Heart left ventricle (tissue), 16 donors: Measurements from ENCODE around the gene HNRNPA3. TPM values are rescaled to one million over a fixed set of nuclear protein-coding genes. Genes with fewer than 3 reads are reported as not detected.

Source experiments
- ATAC-seq, 4 donors: fragments of 200-7000 bp; cut with Tn5 transposase; one replicate each; pipeline ENCODE4 v1.9.1; 2020 to 2022; ENCODE audit warnings: moderate library complexity in 4 of 4, mild to moderate bottlenecking in 3 of 4, moderate number of reproducible peaks in 1 of 4
- DNase-seq, 5 donors: peaks; one replicate each; pipeline ENCODE4 v3.0.0-alpha.2; 2020
- H3K27ac ChIP-seq, 12 donors: fragments of 200-600 bp; sonication (generic) in 4 of 12; one replicate each; pipeline versions ENCODE4 v1.5.0 to v1.8.0; 2016 to 2022; ENCODE audit warnings: mild to moderate bottlenecking in 2 of 12
- H3K27me3 ChIP-seq, 9 donors: fragments of 200-600 bp; sonication (generic) in 2 of 9; one replicate each; pipeline versions ENCODE4 v1.5.1 to v1.8.0; 2016 to 2022; ENCODE audit warnings: mild to moderate bottlenecking in 3 of 9
- H3K36me3 ChIP-seq, 9 donors: fragments of 200-600 bp; sonication (generic) in 2 of 9; one replicate each; pipeline versions ENCODE4 v1.5.0 to v1.8.0; 2018 to 2022; ENCODE audit warnings: mild to moderate bottlenecking in 2 of 9
- H3K4me1 ChIP-seq, 12 donors: fragments of 200-600 bp; sonication (generic) in 4 of 12; one replicate each; pipeline versions ENCODE4 v1.5.0 to v1.8.0; 2016 to 2022; ENCODE audit warnings: mild to moderate bottlenecking in 3 of 12
- H3K4me3 ChIP-seq, 12 donors: fragments of 200-600 bp; sonication (generic) in 4 of 12; one replicate each; pipeline versions ENCODE4 v1.5.0 to v1.8.0; 2017 to 2022; ENCODE audit warnings: mild to moderate bottlenecking in 9 of 12, moderate library complexity in 4 of 12
- H3K9me3 ChIP-seq, 12 donors: fragments of 200-600 bp; sonication (generic) in 4 of 12; one replicate each; pipeline versions ENCODE4 v1.5.0 to v1.8.0; 2016 to 2022; ENCODE audit warnings: mild to moderate bottlenecking in 1 of 12
- POLR2A ChIP-seq, 2 donors: fragments of 450-650 bp; IDR thresholded peaks; one replicate each; pipeline ENCODE4 v1.6.1; 2017; ENCODE audit warnings: antibody characterized with exemption in 2 of 2, mild to moderate bottlenecking in 2 of 2, moderate library complexity in 2 of 2
- WGBS, 4 donors: extraction: QIAGEN DNeasy Blood & Tissue Kit in 2 of 4; methylation state at CpG; one replicate each; pipeline versions ENCODE4 v1.1.5 to v1.1.7; 2013 to 2018; 5-methylcytosine and 5-hydroxymethylcytosine counted together
- intact Hi-C, 10 donors: fragments of 100-400 bp; cut with DNase I; formaldehyde crosslinking; loops; one replicate each; pipeline versions ENCODE4 v1.11.1 to v1.14.2; 2022
- polyA plus RNA-seq, 2 donors: library from polyadenylated mRNA; stranded (reverse); fragments of 200-250 nt; gene quantifications; one replicate each; pipeline ENCODE4 v1.2.3, GENCODE V29; 2013
- total RNA-seq, 9 donors: library from RNA; depleted of rRNA in 2 of 9; stranded (reverse); fragments of >200 nt in 2 of 9; fragmentation: NEBNext Ultra II Directional in 3 of 9; extraction: Animal tissue kit (Norgen Biotek cat#: 25700) in 3 of 9; gene quantifications; one replicate each; pipeline versions ENCODE4 v1.1.0 to v1.2.4, GENCODE V29; 2016 to 2023
- TF ChIP-seq, protein P1 (sequence below), 12 donors: fragments of 200-600 bp; sonication (generic) in 4 of 12; IDR thresholded peaks; one replicate each; pipeline versions ENCODE4 v1.5.0 to v1.8.0; 2018 to 2022; ENCODE audit warnings: antibody characterized with exemption in 12 of 12, mild to moderate bottlenecking in 5 of 12
- donor health status: ischemic (EF 13 %, LVEDD 7.1; RV severe dilation, severe dysfunction).
- donor health status: healthy with polysubstance abuse.
- donor health status: DM: no; HTN: yes; CAD: no.
- donor health status: DM: no; HTN: no; CAD: no.
- donor health status: ischemic (EF 25% LVEDD 6.9; RV normal size, moderate dysfunction).
- donor health status: ischemic (EF 25% LVEDD 5.7; RV mildly dilated, moderate dysfunction).
- donor health status: healthy.
- donor health status: DM: yes; HTN: yes; CAD: no.
- donor health status: ischemic (EF 35%, LVEDD 5.7; RV mildly dilated, moderate dysfunction).
- donor health status: nonischemic (EF 11% LVEDD 7.7; RV severe dilation, severe dysfunction).
- donor health status: DM: yes; HTN: yes; CAD: no.
- donor health status: PGD.
- donor health status: ischemic (EF 29% LVEDD 5.4; RV normal size, mild dysfunction).
- donor health status: nonischemic (EF 23%, LVEDD 6.1; RV moderate dilation, normal function).

HNRNPA3 gene
- total and polyA plus RNA-seq, 11 donors: 12.7 to 134 (median 73.3) TPM

DNA sequence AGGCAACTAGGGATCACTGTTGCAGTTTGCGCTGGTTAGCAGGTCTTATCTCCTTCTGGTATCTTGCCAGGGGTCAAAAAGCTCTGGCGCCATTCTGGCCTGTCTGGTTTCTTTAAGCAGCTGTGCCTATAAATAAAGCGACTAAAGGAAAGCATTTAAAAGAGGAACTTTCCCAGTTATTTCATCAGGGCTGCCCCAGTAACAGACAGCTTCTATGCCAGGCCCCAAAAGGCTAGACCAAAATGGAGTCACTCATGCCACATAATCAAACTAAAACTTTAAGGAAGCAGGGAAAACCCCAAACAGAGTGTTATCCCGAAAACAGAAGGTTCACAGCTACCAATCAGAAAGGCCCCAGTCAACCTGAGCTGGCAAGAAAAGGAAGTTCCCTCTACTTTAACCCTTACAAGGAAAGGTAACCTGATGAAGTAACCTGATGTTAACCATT is 41.2 kb upstream of the HNRNPA3 start:
- peak overlapping the region in 2 of 12 donors; percentile 45 to 47 for H3K27ac ChIP-seq
- intact Hi-C loops: loop anchor here in 3 of 10 donors (5.0 kb wide), 1 partner anchor 36 kb away; no protein-coding TSS in a partner anchor

DNA sequence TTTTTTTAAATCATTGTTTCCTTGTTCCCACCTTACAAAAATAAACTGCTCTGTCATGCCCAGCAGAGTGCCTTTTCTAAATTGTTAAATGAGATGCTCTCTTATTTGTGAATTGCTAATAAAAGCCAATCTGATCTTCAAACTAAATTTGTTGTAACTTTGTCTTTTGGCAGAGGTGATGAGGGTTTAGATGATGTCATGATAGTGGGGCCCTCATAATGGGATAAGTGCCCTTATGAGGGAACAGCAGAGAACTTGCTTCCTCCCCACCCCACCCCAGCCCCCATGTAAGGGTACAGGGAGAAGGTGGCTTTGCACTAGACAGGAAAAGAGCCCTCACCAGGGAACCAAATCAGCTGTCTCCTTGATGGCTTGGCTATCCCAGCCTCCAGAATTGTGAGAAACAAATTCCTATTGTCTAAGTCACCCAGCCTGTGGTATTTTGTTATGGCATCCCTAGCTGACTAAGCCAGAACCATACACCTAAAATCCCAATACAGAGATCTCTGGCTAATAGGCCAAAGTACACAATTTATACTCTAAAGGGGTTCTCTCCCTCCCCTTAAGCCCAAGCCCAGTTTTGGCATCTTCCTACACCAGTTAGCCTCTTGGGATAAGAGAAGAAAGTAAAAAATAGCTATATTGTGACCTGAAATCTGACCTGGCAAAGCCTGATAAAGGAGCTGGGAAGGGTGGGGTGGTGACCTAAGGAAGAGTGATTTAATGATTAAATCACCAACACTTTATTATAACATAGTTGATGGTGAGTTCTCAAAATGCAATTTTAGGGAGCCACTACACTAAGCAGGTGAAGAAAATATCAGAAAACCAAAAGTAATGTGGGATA is 40.3 kb upstream of the HNRNPA3 start:
- ATAC-seq (peak in 2 of 4 donors; percentile 21 to 29), DNase-seq (no peak)
- no peaks in the 10 kb centered on the region for H3K9me3 ChIP-seq
- H3K27ac ChIP-seq: peak overlapping the region in 1 of 12 donors; percentile 47
- no peaks in the 10 kb centered on the region for H3K36me3 ChIP-seq
- H3K4me1 ChIP-seq: peaks cover 0 to 32% (median 10%) of the 10 kb centered on the region in 12 donors
- no peaks in the 10 kb centered on the region for H3K27me3 ChIP-seq
- no peak overlapping the region for H3K4me3 ChIP-seq
- TF ChIP-seq, protein P1, sequence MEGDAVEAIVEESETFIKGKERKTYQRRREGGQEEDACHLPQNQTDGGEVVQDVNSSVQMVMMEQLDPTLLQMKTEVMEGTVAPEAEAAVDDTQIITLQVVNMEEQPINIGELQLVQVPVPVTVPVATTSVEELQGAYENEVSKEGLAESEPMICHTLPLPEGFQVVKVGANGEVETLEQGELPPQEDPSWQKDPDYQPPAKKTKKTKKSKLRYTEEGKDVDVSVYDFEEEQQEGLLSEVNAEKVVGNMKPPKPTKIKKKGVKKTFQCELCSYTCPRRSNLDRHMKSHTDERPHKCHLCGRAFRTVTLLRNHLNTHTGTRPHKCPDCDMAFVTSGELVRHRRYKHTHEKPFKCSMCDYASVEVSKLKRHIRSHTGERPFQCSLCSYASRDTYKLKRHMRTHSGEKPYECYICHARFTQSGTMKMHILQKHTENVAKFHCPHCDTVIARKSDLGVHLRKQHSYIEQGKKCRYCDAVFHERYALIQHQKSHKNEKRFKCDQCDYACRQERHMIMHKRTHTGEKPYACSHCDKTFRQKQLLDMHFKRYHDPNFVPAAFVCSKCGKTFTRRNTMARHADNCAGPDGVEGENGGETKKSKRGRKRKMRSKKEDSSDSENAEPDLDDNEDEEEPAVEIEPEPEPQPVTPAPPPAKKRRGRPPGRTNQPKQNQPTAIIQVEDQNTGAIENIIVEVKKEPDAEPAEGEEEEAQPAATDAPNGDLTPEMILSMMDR (IDR thresholded peaks at IDR 0.05): no peak
- TF ChIP-seq POLR2A (IDR thresholded peaks at IDR 0.05): no peak
- intact Hi-C loops: loop anchor here in 3 of 10 donors (5.0 kb wide), 1 partner anchor 35 kb away; no protein-coding TSS in a partner anchor

More for the DNA sequence above, 41.2 kb upstream of the HNRNPA3 start:
- ATAC-seq (peak in 3 of 4 donors; percentile 25 to 41 (median 34)), DNase-seq (no peak)
- no peaks in the 10 kb centered on the region for H3K36me3 ChIP-seq
- peaks cover 0 to 35% (median 11%) of the 10 kb centered on the region in 12 donors for H3K4me1 ChIP-seq
- H3K4me3 ChIP-seq: no peak overlapping the region
- H3K9me3 ChIP-seq: no peaks in the 10 kb centered on the region
- no peaks in the 10 kb centered on the region for H3K27me3 ChIP-seq
- TF ChIP-seq POLR2A (IDR thresholded peaks at IDR 0.05): no peak
- TF ChIP-seq, protein P1 (IDR thresholded peaks at IDR 0.05): no peak
- 35 to 47% (median 41%) methylated on average over 4 of the region's 4 CpGs for WGBS, 4 donors

DNA sequence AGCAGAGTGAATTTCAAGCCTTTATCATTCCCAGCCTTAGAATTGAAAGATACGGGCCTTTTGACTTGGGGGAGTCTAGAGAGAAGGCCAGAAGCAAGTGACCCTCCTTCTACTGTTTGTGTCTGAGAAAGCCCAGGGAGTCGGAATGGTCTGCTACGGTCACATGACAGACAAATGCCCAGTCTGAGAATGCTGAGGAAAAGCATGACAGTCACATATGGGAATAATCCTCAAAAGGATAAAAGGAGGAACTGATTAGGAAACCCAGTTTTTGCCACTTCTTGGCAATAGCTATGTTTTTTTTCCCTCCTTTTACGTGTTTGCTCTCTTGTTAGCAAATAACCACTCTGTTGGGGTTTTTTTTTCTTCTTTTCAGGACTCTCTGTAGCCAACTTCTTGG is 38.1 kb upstream of the HNRNPA3 start:
- DNase-seq (no peak), ATAC-seq (no peak)
- Histone ChIP-seq H3K4me1 (peaks cover 0 to 25% (median 10%) of the 10 kb centered on the region in 12 donors), H3K27me3 (no peaks in the 10 kb centered on the region), H3K27ac (no peak overlapping the region), H3K4me3 (no peak overlapping the region), H3K9me3 (no peaks in the 10 kb centered on the region), H3K36me3 (no peaks in the 10 kb centered on the region)
- intact Hi-C loops: loop anchor here in 3 of 10 donors (5.0 kb wide), 1 partner anchor 33 kb away; no protein-coding TSS in a partner anchor
- WGBS, 4 donors: 66 to 76% (median 70%) methylated on average over 4 of the region's 4 CpGs
- TF ChIP-seq, protein P1 (IDR thresholded peaks at IDR 0.05): no peak
- no peak for TF ChIP-seq POLR2A (IDR thresholded peaks at IDR 0.05)

DNA sequence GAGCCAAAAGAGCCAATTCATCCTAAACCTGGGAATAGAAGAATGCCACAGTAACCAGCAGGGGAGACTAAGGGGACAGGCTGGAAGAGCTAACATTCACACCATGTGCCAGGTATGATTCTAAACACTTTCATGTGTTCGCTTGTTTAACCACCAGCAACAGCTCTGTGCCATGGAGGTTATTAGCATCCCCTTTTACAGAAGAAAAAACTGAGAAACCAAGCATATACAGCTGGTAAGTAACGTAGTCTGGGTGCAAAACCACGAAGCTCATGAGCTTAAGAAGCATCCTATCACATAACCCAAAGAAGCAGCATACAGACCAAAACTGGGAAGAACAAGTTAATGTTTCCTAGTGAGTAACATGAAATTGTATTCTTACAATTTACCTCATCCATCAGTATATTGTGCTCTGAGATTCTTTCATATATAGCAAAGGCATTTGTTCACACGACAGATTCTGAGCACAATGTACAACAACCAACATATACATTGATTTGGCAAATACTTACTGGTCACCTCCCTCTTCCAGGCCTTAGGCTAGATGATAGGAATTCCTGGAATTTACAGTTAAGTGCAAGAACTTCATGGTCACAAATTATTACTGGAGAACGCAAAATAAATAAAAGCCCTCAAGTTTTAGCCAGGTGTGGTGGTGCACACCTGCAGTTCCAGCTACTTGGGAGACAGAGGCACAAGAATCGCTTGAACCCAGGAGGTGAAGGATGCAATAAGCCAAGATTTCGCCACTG is 36.5 kb upstream of the HNRNPA3 start:
- Histone ChIP-seq H3K27me3 (no peaks in the 10 kb centered on the region), H3K4me1 (peaks cover 0 to 11% (median 6%) of the 10 kb centered on the region in 12 donors), H3K4me3 (no peak overlapping the region), H3K36me3 (no peaks in the 10 kb centered on the region), H3K27ac (no peak overlapping the region), H3K9me3 (no peaks in the 10 kb centered on the region)
- 89 to 91% (median 90%) methylated on average over 7 of the region's 7 CpGs for WGBS, 4 donors
- intact Hi-C loops: no loop called here
- ATAC-seq (no peak), DNase-seq (no peak)
- no peak for TF ChIP-seq POLR2A (IDR thresholded peaks at IDR 0.05)
